Measurements from ENCODE around the gene LRRC71.

DNA sequence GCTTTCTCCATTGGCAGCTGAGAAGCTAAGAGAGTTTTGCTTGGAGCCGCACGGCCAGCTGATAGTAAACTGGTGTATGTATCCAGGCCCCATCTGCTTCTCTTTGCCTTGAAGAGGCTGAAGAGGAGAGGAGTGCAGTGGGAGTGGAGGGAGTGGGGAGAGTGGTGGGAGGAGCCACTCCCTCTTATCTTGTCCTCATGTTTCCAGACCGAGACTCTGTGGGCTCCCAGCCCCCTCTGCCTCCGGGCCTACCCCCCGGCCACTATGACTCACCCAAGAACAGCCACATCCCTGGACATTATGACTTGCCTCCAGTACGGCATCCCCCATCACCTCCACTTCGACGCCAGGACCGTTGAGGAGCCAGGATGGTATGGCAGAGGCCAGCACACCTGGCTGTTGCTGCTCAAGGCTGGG, 6.0 kb upstream of the LRRC71 start:
- no peak for TF ChIP-seq GATA2 (IDR thresholded peaks at IDR 0.05; ENCODE audit: low read depth, low read length)
- no peak for TF ChIP-seq GATA3 (IDR thresholded peaks at IDR 0.05; ENCODE audit: low read depth, low read length)

Data from SH-SY5Y (cell line).